H1 (cell line): ENCODE measurements around the gene NOTCH4. TPM values are rescaled to one million over a fixed set of nuclear protein-coding genes. Genes with fewer than 3 reads are reported as not detected.
A peak's percentile ranks its signal among the peaks of the same experiment; 100 is the strongest.

Source experiments
- CTCF ChIA-PET: fragments of 300-600 bp; sonication (Branson Sonifier 250); formaldehyde crosslinking; loops from one replicate; lab custom pipeline; 2021; ENCODE audit not compliant: partially characterized antibody; lab: Charles Lee
- POLR2A ChIA-PET: fragments of 300-600 bp; sonication (Branson Sonifier 250); formaldehyde crosslinking; loops from one replicate; lab custom pipeline; 2021; ENCODE audit warnings: inconsistent platforms; ENCODE audit not compliant: partially characterized antibody; lab: Charles Lee
- DNase-seq, 2 experiments: peaks; one replicate each; pipeline versions ENCODE4 v3.0.0 to v3.0.0-alpha.2; 2010 to 2022; ENCODE audit warnings: low spot score in 2 of 2, low read depth in 1 of 2, mixed read lengths in 1 of 2
- FAIRE-seq: peaks from 2 replicates; lab custom pipeline; 2011; peaks lifted over from hg19 to GRCh38; lab: Jason Lieb, UNC
- H2AFZ ChIP-seq: 2 replicates; pipeline ENCODE4 v1.8.1; 2012; ENCODE audit warnings: low read length, inconsistent platforms
- H2AK5ac ChIP-seq: 2 replicates; pipeline ENCODE4 v1.6.1; 2013; ENCODE audit warnings: low read depth, low read length
- H2BK120ac ChIP-seq: replicated peaks from 2 replicates; pipeline ENCODE3; 2013; ENCODE audit warnings: low read depth, low read length, inconsistent platforms
- H2BK12ac ChIP-seq: 2 replicates; pipeline ENCODE4 v1.6.1; 2013; ENCODE audit warnings: low read depth, low read length
- H2BK15ac ChIP-seq: 2 replicates; pipeline ENCODE4 v1.6.1; 2013; ENCODE audit warnings: low read length
- H2BK20ac ChIP-seq: 2 replicates; pipeline ENCODE4 v1.6.1; 2013; ENCODE audit warnings: low read length
- H2BK5ac ChIP-seq: 2 replicates; pipeline ENCODE4 v1.6.1; 2013; ENCODE audit warnings: low read depth, low read length
- H3K14ac ChIP-seq: 2 replicates; pipeline ENCODE4 v1.6.1; 2013; ENCODE audit warnings: inconsistent platforms; ENCODE audit not compliant: insufficient read length
- H3K18ac ChIP-seq: 2 replicates; pipeline ENCODE4 v1.6.1; 2013; ENCODE audit warnings: low read length; ENCODE audit errors: extremely low read depth
- H3K23ac ChIP-seq: 2 replicates; pipeline ENCODE4 v1.6.1; 2013; ENCODE audit warnings: inconsistent platforms; ENCODE audit not compliant: insufficient read length
- H3K23me2 ChIP-seq: 2 replicates; pipeline ENCODE4 v1.6.1; 2013; ENCODE audit warnings: low read depth, low read length
- H3K27ac ChIP-seq: 2 replicates; pipeline ENCODE4 v1.6.1; 2011; ENCODE audit warnings: low read depth, low read length, inconsistent platforms
- H3K27me3 ChIP-seq, 4 experiments: replicated peaks in 1 of 4; 1 replicate in 1 of 4; 2 replicates in 3 of 4; pipeline versions ENCODE4 v1.6.1 to v1.8.1; 2011 to 2013; ENCODE audit warnings: low read length in 3 of 4, mild to moderate bottlenecking in 3 of 4, inconsistent platforms in 2 of 4, mixed read lengths in 2 of 4, moderate library complexity in 1 of 4; ENCODE audit not compliant: control insufficient read depth in 3 of 4, insufficient read depth in 3 of 4; ENCODE audit errors: extremely low read depth in 1 of 4
- H3K36me3 ChIP-seq, 4 experiments: 2 replicates each; pipeline versions ENCODE4 v1.6.1 to v1.8.1; 2011 to 2013; ENCODE audit warnings: mild to moderate bottlenecking in 4 of 4, low read length in 3 of 4, moderate library complexity in 2 of 4, control low read depth in 1 of 4, inconsistent platforms in 1 of 4; ENCODE audit not compliant: insufficient read depth in 4 of 4, control insufficient read depth in 2 of 4
- H3K4ac ChIP-seq: replicated peaks from 2 replicates; pipeline ENCODE3; 2013; ENCODE audit warnings: low read length, low read depth, mixed read lengths, inconsistent platforms; ENCODE audit not compliant: insufficient read length
- H3K4me1 ChIP-seq, 4 experiments: replicated peaks in 1 of 4; 1 replicate in 1 of 4; 2 replicates in 3 of 4; pipeline versions ENCODE4 v1.6.1 to v1.8.1; 2011 to 2013; ENCODE audit warnings: low read length in 3 of 4, inconsistent platforms in 2 of 4, mixed read lengths in 1 of 4; ENCODE audit not compliant: insufficient read depth in 4 of 4, control insufficient read depth in 3 of 4
- H3K4me2 ChIP-seq, 2 experiments: 2 replicates each; pipeline versions ENCODE4 v1.6.1 to v1.8.1; 2011 to 2013; ENCODE audit warnings: low read depth in 2 of 2, low read length in 2 of 2, control low read depth in 1 of 2, inconsistent platforms in 1 of 2, mild to moderate bottlenecking in 1 of 2; ENCODE audit not compliant: insufficient read depth in 1 of 2
- H3K4me3 ChIP-seq, 4 experiments: fragments of 200-600, 300-600 bp in 1 of 4; sonication (generic), shearing (Covaris generic), sonication (Bioruptor Twin) in 1 of 4; 2 replicates each; pipeline versions ENCODE4 v1.5.1 to v1.8.1; 2011 to 2016; ENCODE audit warnings: low read length in 4 of 4, low read depth in 3 of 4, control low read depth in 2 of 4, inconsistent platforms in 2 of 4, mild to moderate bottlenecking in 2 of 4, mixed read lengths in 1 of 4, moderate library complexity in 1 of 4; ENCODE audit not compliant: insufficient read depth in 2 of 4; ENCODE audit errors: extremely low read depth in 1 of 4
- H3K56ac ChIP-seq: replicated peaks from 2 replicates; pipeline ENCODE3; 2013; ENCODE audit warnings: low read depth, mild to moderate bottlenecking, mixed read lengths, low read length, inconsistent platforms; ENCODE audit not compliant: insufficient read length
- H3K79me1 ChIP-seq: 2 replicates; pipeline ENCODE4 v1.6.1; 2013; ENCODE audit warnings: low read depth, low read length, control low read depth
- H3K79me2 ChIP-seq, 2 experiments: 2 replicates each; pipeline versions ENCODE4 v1.6.1 to v1.8.1; 2012 to 2013; ENCODE audit warnings: low read length in 2 of 2, mild to moderate bottlenecking in 2 of 2, inconsistent platforms in 1 of 2; ENCODE audit not compliant: insufficient read depth in 2 of 2, control insufficient read depth in 1 of 2
- H3K9ac ChIP-seq, 4 experiments: replicated peaks in 1 of 4; 1 replicate in 1 of 4; 2 replicates in 3 of 4; pipeline versions ENCODE4 v1.6.1 to v1.8.1; 2011 to 2013; ENCODE audit warnings: low read depth in 3 of 4, low read length in 3 of 4, control low read depth in 2 of 4, mild to moderate bottlenecking in 2 of 4, moderate library complexity in 2 of 4, inconsistent platforms in 1 of 4; ENCODE audit errors: extremely low read depth in 1 of 4
- H3K9me3 ChIP-seq, 2 experiments: 2 replicates each; pipeline versions ENCODE4 v1.6.1 to v1.8.1; 2012 to 2013; ENCODE audit warnings: mild to moderate bottlenecking in 2 of 2, moderate library complexity in 2 of 2, control low read depth in 1 of 2, inconsistent platforms in 1 of 2, low read depth in 1 of 2, low read length in 1 of 2, mixed read lengths in 1 of 2; ENCODE audit not compliant: insufficient read depth in 2 of 2
- H4K20me1 ChIP-seq, 2 experiments: replicated peaks in 1 of 2; 2 replicates each; pipeline versions ENCODE3 to v1.8.1; 2011 to 2013; ENCODE audit warnings: inconsistent platforms in 2 of 2, low read length in 2 of 2, mild to moderate bottlenecking in 1 of 2; ENCODE audit not compliant: insufficient read depth in 2 of 2, control insufficient read depth in 1 of 2
- H4K5ac ChIP-seq: 2 replicates; pipeline ENCODE4 v1.6.1; 2013; ENCODE audit warnings: low read length, low read depth, mixed read lengths, inconsistent platforms; ENCODE audit not compliant: insufficient read length
- H4K8ac ChIP-seq: 2 replicates; pipeline ENCODE4 v1.8.0; 2013; ENCODE audit warnings: mild to moderate bottlenecking, moderate library complexity, low read length, inconsistent platforms; ENCODE audit not compliant: insufficient read depth; ENCODE audit errors: extremely low read depth
- H4K91ac ChIP-seq: replicated peaks from 2 replicates; pipeline ENCODE3; 2013; ENCODE audit warnings: low read length, mixed read lengths, inconsistent platforms; ENCODE audit not compliant: insufficient read length
- CBX8 ChIP-seq: fragments of 300-800, 300-1000 bp; sonication (generic); IDR thresholded peaks from 2 replicates; pipeline ENCODE4 v1.7.1; 2016; ENCODE audit warnings: low read depth, low read length, borderline replicate concordance
- CTBP2 ChIP-seq: IDR thresholded peaks from 2 replicates; pipeline ENCODE4 v1.7.0; 2011; ENCODE audit warnings: borderline replicate concordance, mild to moderate bottlenecking, moderate library complexity, mixed read lengths, low read length; ENCODE audit not compliant: insufficient read depth, insufficient read length
- EZH2 ChIP-seq: fragments of 200-600 bp; sonication (generic); IDR thresholded peaks from 2 replicates; pipeline ENCODE4 v1.7.1; 2012; ENCODE audit warnings: low read depth, mild to moderate bottlenecking, moderate library complexity, low read length, inconsistent platforms; ENCODE audit not compliant: severe bottlenecking
- HDAC6 ChIP-seq: IDR thresholded peaks from one replicate; pipeline ENCODE4 v1.7.1; 2012; ENCODE audit warnings: low read depth, mild to moderate bottlenecking, inconsistent platforms, low read length, moderate library complexity
- KDM4A ChIP-seq: IDR thresholded peaks from one replicate; pipeline ENCODE4 v1.7.1; 2012; ENCODE audit warnings: low read depth, mild to moderate bottlenecking, moderate library complexity, low read length, inconsistent platforms; ENCODE audit not compliant: severe bottlenecking
- PHF8 ChIP-seq: fragments of 200-600 bp; sonication (generic); conservative IDR thresholded peaks from 2 replicates; pipeline ENCODE4 v1.7.1; 2012; ENCODE audit warnings: low read depth, mild to moderate bottlenecking, inconsistent platforms, low read length, moderate library complexity
- SIN3A ChIP-seq, 2 experiments: IDR thresholded peaks in 1 of 2; conservative IDR thresholded peaks in 1 of 2; 2 replicates each; pipeline ENCODE4 v1.6.1; 2011 to 2012; ENCODE audit warnings: low read length in 2 of 2, improper control_type of control experiment in 1 of 2, low read depth in 1 of 2, mild to moderate bottlenecking in 1 of 2
- SIRT6 ChIP-seq: IDR thresholded peaks from one replicate; pipeline ENCODE4 v1.7.1; 2012; ENCODE audit warnings: low read length, inconsistent platforms
- WGBS, 2 experiments: shearing (Covaris generic) in 1 of 2; methylation state at CpG; one replicate each; pipeline versions ENCODE4 v1.1.6 to v1.1.7; 2013 to 2015; ENCODE audit warnings: low lambda C conversion rate in 2 of 2, mixed read lengths in 2 of 2, inconsistent platforms in 1 of 2, low coverage in 1 of 2, missing lambda C conversion rate in 1 of 2; ENCODE audit not compliant: insufficient replicate concordance in 2 of 2, insufficient coverage in 1 of 2, insufficient read length in 1 of 2; ENCODE audit errors: extremely low coverage in 1 of 2, missing lambda C conversion rate in 1 of 2; 5-methylcytosine and 5-hydroxymethylcytosine counted together
- polyA plus RNA-seq, 7 experiments: library from polyadenylated mRNA; depleted of rRNA in 3 of 7; stranded (reverse) in 5 of 7; unstranded in 2 of 7; fragments of >200 nt in 5 of 7; fragments of 200-250 nt in 2 of 7; gene quantifications; 1 replicate in 5 of 7; 2 replicates in 1 of 7; 4 replicates in 1 of 7; pipeline versions ENCODE4 v1.2.1 to v1.2.3, GENCODE V29; 2011 to 2013; ENCODE audit warnings: missing spikeins in 2 of 7, mixed read lengths in 2 of 7
- total RNA-seq: library from RNA; stranded (reverse); fragmentation: NEBNext Ultra II Directional; extraction: Animal tissue kit (Norgen Biotek cat#: 25700); gene quantifications from 2 replicates; pipeline ENCODE4 v1.2.1, GENCODE V29; 2021

NOTCH4 gene
- total and polyA plus RNA-seq, 2 of the 8 experiments (the other 6 are each of a cell fraction or from before 2014, with no cell fraction given) = 1.9 to 2.8 TPM

- ChIA-PET CTCF (no interaction called here), POLR2A (no interaction called here)
- Histone ChIP-seq H3K14ac (no peak overlapping the region), H3K23me2 (peaks cover 26% of the 10 kb centered on the region), H2BK120ac (no peak overlapping the region), H4K5ac (no peak overlapping the region), H3K4me3 (peak overlapping the region; percentile 91 to 99 (median 95)), H2AFZ (no peak overlapping the region), H3K36me3 (peaks cover 0 to 18% (median 9%) of the 10 kb centered on the region in 4 experiments; a peak in 5 of 8 replicates), H3K23ac (no peak overlapping the region), H4K91ac (peak overlapping the region; percentile 48), H2AK5ac (no peak overlapping the region), H3K4me2 (peak overlapping the region; percentile 99 to 100), H3K18ac (no peak overlapping the region; the same call in 1 of the 2 replicates), H2BK15ac (no peak overlapping the region), H2BK20ac (no peak overlapping the region), H3K4ac (no peak overlapping the region), H3K9ac (peak overlapping the region; percentile 52 to 68 (median 66); a peak in 6 of 7 replicates), H4K20me1 (peaks cover 6 to 7% of the 10 kb centered on the region in 2 experiments), H3K56ac (peak overlapping the region; percentile 34), H3K9me3 (no peaks in the 10 kb centered on the region), H3K27ac (peak overlapping the region; percentile 79), H3K27me3 (no peaks in the 10 kb centered on the region), H3K79me2 (peaks cover 13 to 50% of the 10 kb centered on the region in 2 experiments), H4K8ac (no peak overlapping the region), H2BK5ac (peak overlapping the region; percentile 12; the same call in 1 of the 2 replicates), H3K79me1 (peaks cover 9% of the 10 kb centered on the region; the same call in 1 of the 2 replicates), H2BK12ac (no peak overlapping the region), H3K4me1 (peaks cover 5 to 21% (median 9%) of the 10 kb centered on the region in 4 experiments; a peak in 6 of 7 replicates)
- DNase-seq (no peak), FAIRE-seq (no peak)
- 0% methylated on average over 2 of the region's 2 CpGs; no CpG with 5 or more reads in 1 of the 2 experiments for WGBS, 2 experiments
- TF ChIP-seq CTBP2 (no peak), EZH2 (no peak), CBX8 (no peak), SIN3A (conservative IDR thresholded peaks at IDR 0.05 in 1 of 2, IDR thresholded peaks at IDR 0.05 in 1 of 2; ENCODE audit: low read depth in 1 of 2, low read length in 2 of 2) (no peak), SIRT6 (no peak), PHF8 (no peak), KDM4A (no peak), HDAC6 (no peak)
These were observed 48.6 kb downstream of the NOTCH4 start for GRCh38 chr6:32175322-32175710.
